GM12873 (cell line): ENCODE data around the gene ACAD11.

Source experiments
- TF ChIP-seq, protein P1 (sequence below): IDR thresholded peaks from 2 replicates; pipeline ENCODE4 v1.5.1; 2012; ENCODE audit warnings: low read depth, mild to moderate bottlenecking, moderate library complexity, low read length, control low read depth; ENCODE audit not compliant: insufficient read depth; ENCODE audit errors: missing control alignments

ACAD11 gene

DNA sequence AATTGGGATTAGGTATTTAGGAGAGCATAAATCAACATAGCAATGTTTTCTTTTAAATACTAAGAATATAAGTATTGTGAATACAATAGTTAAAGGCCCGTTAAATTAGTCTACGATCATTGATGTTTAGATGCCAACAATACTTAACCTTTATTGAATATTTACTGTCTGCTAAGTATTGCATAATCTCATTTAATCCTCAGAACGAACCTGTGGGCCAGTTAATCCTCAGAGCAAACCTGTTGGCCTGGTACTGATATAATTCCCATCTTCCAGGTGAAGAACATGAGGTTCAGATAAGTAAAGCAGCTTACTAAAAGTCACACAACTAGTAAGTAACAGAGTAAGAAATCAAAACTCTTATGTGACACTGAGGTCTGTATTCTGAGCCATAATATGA lies 119.9 kb downstream of the ACAD11 start:
- TF ChIP-seq, protein P1, sequence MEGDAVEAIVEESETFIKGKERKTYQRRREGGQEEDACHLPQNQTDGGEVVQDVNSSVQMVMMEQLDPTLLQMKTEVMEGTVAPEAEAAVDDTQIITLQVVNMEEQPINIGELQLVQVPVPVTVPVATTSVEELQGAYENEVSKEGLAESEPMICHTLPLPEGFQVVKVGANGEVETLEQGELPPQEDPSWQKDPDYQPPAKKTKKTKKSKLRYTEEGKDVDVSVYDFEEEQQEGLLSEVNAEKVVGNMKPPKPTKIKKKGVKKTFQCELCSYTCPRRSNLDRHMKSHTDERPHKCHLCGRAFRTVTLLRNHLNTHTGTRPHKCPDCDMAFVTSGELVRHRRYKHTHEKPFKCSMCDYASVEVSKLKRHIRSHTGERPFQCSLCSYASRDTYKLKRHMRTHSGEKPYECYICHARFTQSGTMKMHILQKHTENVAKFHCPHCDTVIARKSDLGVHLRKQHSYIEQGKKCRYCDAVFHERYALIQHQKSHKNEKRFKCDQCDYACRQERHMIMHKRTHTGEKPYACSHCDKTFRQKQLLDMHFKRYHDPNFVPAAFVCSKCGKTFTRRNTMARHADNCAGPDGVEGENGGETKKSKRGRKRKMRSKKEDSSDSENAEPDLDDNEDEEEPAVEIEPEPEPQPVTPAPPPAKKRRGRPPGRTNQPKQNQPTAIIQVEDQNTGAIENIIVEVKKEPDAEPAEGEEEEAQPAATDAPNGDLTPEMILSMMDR: no peak

DNA sequence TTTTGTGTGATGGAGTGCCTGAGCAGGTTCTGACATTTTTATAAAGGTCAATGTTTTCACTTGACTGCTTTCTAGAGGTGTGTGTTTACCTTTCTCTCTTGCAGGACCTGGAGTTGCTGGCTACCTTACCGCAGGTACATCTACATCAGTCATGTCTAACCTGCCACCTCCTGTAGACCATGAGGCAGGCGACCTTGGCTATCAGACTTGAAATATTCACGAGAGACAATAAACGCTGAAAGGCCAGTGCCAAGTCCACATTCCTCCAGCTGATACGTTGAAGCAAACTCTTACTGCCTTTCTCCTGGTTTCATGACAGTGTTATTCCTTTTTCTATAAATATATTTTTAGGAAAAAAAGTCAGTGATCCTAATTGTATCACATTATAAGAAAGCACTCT lies 121.5 kb downstream of the ACAD11 start:
- TF ChIP-seq, protein P1: no peak

DNA sequence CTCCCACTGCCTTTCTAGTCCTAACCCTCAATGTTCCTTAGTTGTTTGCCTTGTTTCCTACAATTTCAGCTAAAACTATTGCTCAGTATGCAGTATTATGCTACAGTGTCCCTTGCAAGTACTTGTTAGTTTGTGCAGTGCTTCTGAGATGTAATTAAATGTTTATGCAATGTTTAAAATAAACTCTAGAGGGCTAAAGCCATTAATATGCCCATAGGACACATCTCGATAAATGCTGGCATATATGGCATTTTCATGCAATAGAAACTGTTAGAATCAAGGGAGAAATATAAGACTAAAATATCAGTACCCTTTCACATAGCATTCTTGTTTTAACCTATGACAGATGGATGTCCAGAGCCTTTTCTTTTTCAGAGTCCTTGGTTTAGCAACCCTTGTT lies 122.3 kb downstream of the ACAD11 start:
- TF ChIP-seq, protein P1: no peak

DNA sequence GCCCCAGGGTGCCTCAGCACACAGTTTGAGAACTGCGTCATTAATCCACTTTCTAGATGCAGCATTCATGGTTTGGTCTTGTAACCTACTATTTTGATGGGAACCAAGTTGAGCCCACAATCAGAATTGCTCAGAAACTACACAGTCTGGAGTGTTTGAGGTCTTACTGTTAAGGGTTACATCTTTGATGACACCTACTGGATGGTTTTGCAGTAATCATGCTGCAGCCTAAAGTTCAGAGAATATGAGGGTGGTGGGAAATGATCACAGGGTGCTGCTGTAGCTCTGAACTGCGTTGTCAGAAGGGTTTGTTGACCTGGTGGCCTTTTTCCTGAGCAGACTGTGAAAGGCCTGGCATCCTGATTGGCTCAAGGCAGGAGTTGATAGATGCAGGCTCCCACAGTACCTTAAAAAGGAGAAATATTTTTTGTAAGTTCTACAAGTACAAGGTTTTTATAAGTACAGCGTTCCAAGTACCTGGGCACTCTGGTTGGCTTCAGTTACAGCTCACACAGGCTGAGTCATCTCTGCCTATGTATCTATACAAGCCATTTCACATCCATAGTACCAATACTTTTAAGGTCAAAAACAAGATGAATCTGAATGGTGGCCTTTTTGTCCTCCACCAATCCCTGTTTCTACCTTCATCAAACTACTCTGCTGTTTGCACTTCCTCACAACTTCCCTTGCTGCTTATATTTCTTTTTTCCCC lies 123.0 kb downstream of the ACAD11 start:
- TF ChIP-seq, protein P1: no peak

DNA sequence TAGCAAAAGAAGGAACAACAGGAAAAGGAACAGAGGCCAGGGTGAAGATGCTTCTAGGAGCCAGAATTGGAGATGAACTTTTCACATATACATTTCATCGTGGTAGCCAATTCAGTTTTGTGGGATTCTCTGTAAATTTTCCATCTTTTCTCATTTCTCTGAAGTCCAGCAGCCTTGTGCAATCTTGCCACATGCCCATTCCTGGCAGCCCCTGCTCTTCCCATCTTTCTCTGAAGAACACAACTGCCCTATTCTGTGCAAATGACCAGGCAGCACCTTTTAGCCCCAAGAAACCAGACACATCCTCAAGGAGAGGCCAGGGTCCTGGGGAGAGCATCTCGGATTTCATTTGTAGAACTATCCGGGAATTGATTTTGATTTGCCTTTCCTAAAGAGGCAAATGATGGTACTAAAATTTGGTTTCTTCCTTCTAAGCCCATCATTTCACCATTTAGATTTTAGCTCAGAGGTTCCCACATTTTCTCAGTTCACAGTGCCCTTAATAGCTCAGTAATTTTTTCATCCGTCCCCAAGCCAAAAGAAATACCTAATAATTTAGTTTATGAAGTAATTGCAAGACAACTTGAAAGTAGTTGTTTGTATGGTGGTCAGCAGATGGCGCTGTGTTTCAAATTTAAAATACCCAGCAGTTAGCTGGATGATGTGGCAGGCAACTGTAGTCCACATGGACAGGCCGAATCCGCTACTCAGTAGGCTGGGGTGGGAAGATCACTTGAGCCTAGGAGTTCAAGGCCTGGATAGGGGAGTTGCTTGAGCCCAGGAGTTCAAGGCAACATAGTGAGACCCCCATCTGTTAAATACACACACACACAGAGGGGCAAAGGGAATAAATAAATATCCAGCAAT lies 123.8 kb downstream of the ACAD11 start:
- TF ChIP-seq, protein P1: peak; percentile 65

DNA sequence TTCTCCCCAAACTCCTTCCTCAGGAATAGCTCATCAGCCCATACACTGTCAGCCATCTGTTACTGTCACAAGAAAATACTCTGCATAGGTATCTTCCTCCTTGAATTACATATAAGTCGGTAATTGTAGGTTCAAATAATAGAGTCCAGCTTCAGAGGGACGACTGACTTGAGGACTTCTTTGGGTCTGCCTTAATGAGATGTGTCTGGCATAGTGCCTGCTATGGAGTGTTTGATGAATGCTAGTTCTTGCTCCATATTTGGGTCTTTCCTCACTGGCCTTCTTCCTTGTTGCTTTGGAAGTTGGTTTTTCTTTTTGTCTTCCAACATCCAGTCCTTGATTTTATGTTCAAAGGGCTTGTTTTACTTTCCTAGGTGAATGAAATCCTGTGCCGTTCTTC lies 129.0 kb downstream of the ACAD11 start:
- TF ChIP-seq, protein P1: no peak

DNA sequence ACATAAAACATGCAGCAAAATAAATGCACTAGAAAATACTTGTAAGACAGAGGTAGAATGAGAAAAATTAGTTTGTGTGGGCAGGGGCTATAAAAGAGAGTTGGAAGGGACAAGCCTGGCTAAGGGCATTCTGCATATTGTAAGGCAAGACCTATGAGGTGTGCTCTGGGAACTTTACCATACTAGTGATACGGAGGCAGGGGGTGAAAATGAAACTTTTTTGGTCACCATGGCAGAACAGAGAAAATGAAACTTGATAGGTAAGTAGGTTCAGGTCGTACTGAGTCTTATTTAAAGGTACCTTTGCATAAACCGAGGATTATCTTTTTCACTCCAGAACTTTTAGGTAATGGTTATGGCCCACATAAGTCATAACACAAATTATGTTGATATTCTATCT lies 137.3 kb downstream of the ACAD11 start:
- TF ChIP-seq, protein P1: no peak
